ENCODE results near the gene PACS1.

The PACS1 gene

GRCh38 chr11:66239511-66239910 is 169.4 kb downstream of the PACS1 start:
- no peak overlapping the region for H3K4me3 ChIP-seq (ENCODE audit: low read length)
- H3K4me1 ChIP-seq (ENCODE audit: control insufficient read depth, low read depth, low read length) = no peaks in the 10 kb centered on the region
- H3K18ac ChIP-seq (ENCODE audit: low read length) = no peak overlapping the region
- H3K79me2 ChIP-seq (ENCODE audit: control insufficient read depth, insufficient read depth, low read length) = no peaks in the 10 kb centered on the region
- H3K36me3 ChIP-seq (ENCODE audit: control insufficient read depth, insufficient read depth, low read length) = no peaks in the 10 kb centered on the region
- H2BK120ac ChIP-seq (ENCODE audit: low read depth, low read length) = no peak overlapping the region
- H3K27ac ChIP-seq (ENCODE audit: low read depth, low read length) = no peak overlapping the region
- H3K79me1 ChIP-seq (ENCODE audit: low read length) = no peaks in the 10 kb centered on the region
- no peaks in the 10 kb centered on the region for H3K27me3 ChIP-seq (ENCODE audit: insufficient read depth, low read length, poor library complexity)
- no peak overlapping the region for H4K5ac ChIP-seq (ENCODE audit: low read length)
- no peak overlapping the region for H2BK5ac ChIP-seq (ENCODE audit: low read length)
- H3K56ac ChIP-seq (ENCODE audit: low read length) = no peak overlapping the region
- H3K4me2 ChIP-seq (ENCODE audit: low read length) = no peak overlapping the region
- no peak overlapping the region for H3K4ac ChIP-seq (ENCODE audit: low read depth, low read length)
- no peak overlapping the region for H3K9ac ChIP-seq (ENCODE audit: low read length)
- DNase-seq = no peak
- no peak overlapping the region for H2BK15ac ChIP-seq (replicated peaks; ENCODE audit: low read depth)
- H2AK5ac ChIP-seq (ENCODE audit: low read length) = no peak overlapping the region
- no peak overlapping the region for H4K8ac ChIP-seq (ENCODE audit: low read depth, low read length)
- no CpG with 5 or more reads among the region's 3 CpGs for WGBS (ENCODE audit: extremely low coverage, insufficient coverage, low lambda C conversion rate)
- H3K23ac ChIP-seq (ENCODE audit: low read length) = no peak overlapping the region

- WGBS (ENCODE audit: extremely low coverage, insufficient coverage, low lambda C conversion rate) = no CpG with 5 or more reads among the region's 25 CpGs
- Histone ChIP-seq H3K27ac (ENCODE audit: low read depth, low read length) (no peak overlapping the region), H4K8ac (ENCODE audit: low read depth, low read length) (no peak overlapping the region), H3K4ac (ENCODE audit: low read depth, low read length) (no peak overlapping the region), H3K9ac (ENCODE audit: low read length) (peak overlapping the region; percentile 20), H2BK5ac (ENCODE audit: low read length) (no peak overlapping the region), H3K18ac (ENCODE audit: low read length) (no peak overlapping the region), H3K27me3 (ENCODE audit: insufficient read depth, low read length, poor library complexity) (no peaks in the 10 kb centered on the region), H3K56ac (ENCODE audit: low read length) (no peak overlapping the region), H3K4me1 (ENCODE audit: control insufficient read depth, low read depth, low read length) (no peaks in the 10 kb centered on the region), H2BK120ac (ENCODE audit: low read depth, low read length) (no peak overlapping the region), H3K79me1 (ENCODE audit: low read length) (no peaks in the 10 kb centered on the region), H3K4me3 (ENCODE audit: low read length) (no peak overlapping the region), H3K36me3 (ENCODE audit: control insufficient read depth, insufficient read depth, low read length) (no peaks in the 10 kb centered on the region), H3K23ac (ENCODE audit: low read length) (no peak overlapping the region), H2AK5ac (ENCODE audit: low read length) (no peak overlapping the region), H3K4me2 (ENCODE audit: low read length) (no peak overlapping the region), H3K79me2 (ENCODE audit: control insufficient read depth, insufficient read depth, low read length) (no peaks in the 10 kb centered on the region), H4K5ac (ENCODE audit: low read length) (no peak overlapping the region), H2BK15ac (replicated peaks; ENCODE audit: low read depth) (no peak overlapping the region)
- DNase-seq = no peak
Observed at GRCh38 chr11:66239998-66240780, 170.1 kb downstream of the PACS1 start.

- H4K5ac ChIP-seq (ENCODE audit: low read length) = no peak overlapping the region
- no peak overlapping the region for H3K27ac ChIP-seq (ENCODE audit: low read depth, low read length)
- H3K79me2 ChIP-seq (ENCODE audit: control insufficient read depth, insufficient read depth, low read length) = no peaks in the 10 kb centered on the region
- H2BK5ac ChIP-seq (ENCODE audit: low read length) = no peak overlapping the region
- H2BK15ac ChIP-seq (replicated peaks; ENCODE audit: low read depth) = no peak overlapping the region
- H3K27me3 ChIP-seq (ENCODE audit: insufficient read depth, low read length, poor library complexity) = no peaks in the 10 kb centered on the region
- H3K18ac ChIP-seq (ENCODE audit: low read length) = no peak overlapping the region
- H3K4me2 ChIP-seq (ENCODE audit: low read length) = no peak overlapping the region
- no peak for DNase-seq
- H3K56ac ChIP-seq (ENCODE audit: low read length) = no peak overlapping the region
- H3K79me1 ChIP-seq (ENCODE audit: low read length) = no peaks in the 10 kb centered on the region
- H3K4ac ChIP-seq (ENCODE audit: low read depth, low read length) = no peak overlapping the region
- no peaks in the 10 kb centered on the region for H3K4me1 ChIP-seq (ENCODE audit: control insufficient read depth, low read depth, low read length)
- no peak overlapping the region for H3K4me3 ChIP-seq (ENCODE audit: low read length)
- no peak overlapping the region for H4K8ac ChIP-seq (ENCODE audit: low read depth, low read length)
- no CpG with 5 or more reads among the region's 9 CpGs for WGBS (ENCODE audit: extremely low coverage, insufficient coverage, low lambda C conversion rate)
- H2AK5ac ChIP-seq (ENCODE audit: low read length) = no peak overlapping the region
- H3K23ac ChIP-seq (ENCODE audit: low read length) = no peak overlapping the region
- no peak overlapping the region for H2BK120ac ChIP-seq (ENCODE audit: low read depth, low read length)
- no peak overlapping the region for H3K9ac ChIP-seq (ENCODE audit: low read length)
- H3K36me3 ChIP-seq (ENCODE audit: control insufficient read depth, insufficient read depth, low read length) = no peaks in the 10 kb centered on the region
Observed at GRCh38 chr11:66240781-66241136, 170.7 kb downstream of the PACS1 start.

- H3K4me2 ChIP-seq (ENCODE audit: low read length) = no peak overlapping the region
- H3K56ac ChIP-seq (ENCODE audit: low read length) = no peak overlapping the region
- no peak overlapping the region for H3K4me3 ChIP-seq (ENCODE audit: low read length)
- no peaks in the 10 kb centered on the region for H3K4me1 ChIP-seq (ENCODE audit: control insufficient read depth, low read depth, low read length)
- H2BK15ac ChIP-seq (replicated peaks; ENCODE audit: low read depth) = no peak overlapping the region
- DNase-seq = no peak
- no peaks in the 10 kb centered on the region for H3K36me3 ChIP-seq (ENCODE audit: control insufficient read depth, insufficient read depth, low read length)
- no peaks in the 10 kb centered on the region for H3K79me1 ChIP-seq (ENCODE audit: low read length)
- no peak overlapping the region for H4K8ac ChIP-seq (ENCODE audit: low read depth, low read length)
- H3K27ac ChIP-seq (ENCODE audit: low read depth, low read length) = no peak overlapping the region
- no peak overlapping the region for H3K9ac ChIP-seq (ENCODE audit: low read length)
- no peak overlapping the region for H2BK5ac ChIP-seq (ENCODE audit: low read length)
- no peaks in the 10 kb centered on the region for H3K27me3 ChIP-seq (ENCODE audit: insufficient read depth, low read length, poor library complexity)
- no peak overlapping the region for H2AK5ac ChIP-seq (ENCODE audit: low read length)
- no peak overlapping the region for H3K18ac ChIP-seq (ENCODE audit: low read length)
- H3K4ac ChIP-seq (ENCODE audit: low read depth, low read length) = no peak overlapping the region
- no peak overlapping the region for H3K23ac ChIP-seq (ENCODE audit: low read length)
- no CpG with 5 or more reads among the region's 14 CpGs for WGBS (ENCODE audit: extremely low coverage, insufficient coverage, low lambda C conversion rate)
- H2BK120ac ChIP-seq (ENCODE audit: low read depth, low read length) = no peak overlapping the region
- no peaks in the 10 kb centered on the region for H3K79me2 ChIP-seq (ENCODE audit: control insufficient read depth, insufficient read depth, low read length)
- no peak overlapping the region for H4K5ac ChIP-seq (ENCODE audit: low read length)
Observed at GRCh38 chr11:66242095-66242765, 172.2 kb downstream of the PACS1 start.

GRCh38 chr11:66243782-66244535 is 173.9 kb downstream of the PACS1 start:
- Histone ChIP-seq H2BK5ac (ENCODE audit: low read length) (no peak overlapping the region), H2BK120ac (ENCODE audit: low read depth, low read length) (no peak overlapping the region), H3K4me2 (ENCODE audit: low read length) (no peak overlapping the region), H3K9ac (ENCODE audit: low read length) (no peak overlapping the region), H4K8ac (ENCODE audit: low read depth, low read length) (no peak overlapping the region), H3K4me3 (ENCODE audit: low read length) (no peak overlapping the region), H3K56ac (ENCODE audit: low read length) (no peak overlapping the region), H3K27ac (ENCODE audit: low read depth, low read length) (no peak overlapping the region), H3K18ac (ENCODE audit: low read length) (no peak overlapping the region), H3K79me1 (ENCODE audit: low read length) (no peaks in the 10 kb centered on the region), H3K4me1 (ENCODE audit: control insufficient read depth, low read depth, low read length) (no peaks in the 10 kb centered on the region), H3K4ac (ENCODE audit: low read depth, low read length) (no peak overlapping the region), H2BK15ac (replicated peaks; ENCODE audit: low read depth) (no peak overlapping the region), H3K79me2 (ENCODE audit: control insufficient read depth, insufficient read depth, low read length) (no peaks in the 10 kb centered on the region), H3K23ac (ENCODE audit: low read length) (no peak overlapping the region), H3K27me3 (ENCODE audit: insufficient read depth, low read length, poor library complexity) (no peaks in the 10 kb centered on the region), H3K36me3 (ENCODE audit: control insufficient read depth, insufficient read depth, low read length) (no peaks in the 10 kb centered on the region), H2AK5ac (ENCODE audit: low read length) (no peak overlapping the region), H4K5ac (ENCODE audit: low read length) (no peak overlapping the region)
- DNase-seq = no peak
- no CpG with 5 or more reads among the region's 13 CpGs for WGBS (ENCODE audit: extremely low coverage, insufficient coverage, low lambda C conversion rate)

Data from mesendoderm (in vitro differentiated cells).